Measurements from ENCODE around the gene GRIA4. TPM values are rescaled to one million over a fixed set of nuclear protein-coding genes. Genes with fewer than 3 reads are reported as not detected.
"Not testable (repeated sequence)": the region's sequence is repeated elsewhere in the genome, so short reads cannot be mapped to it uniquely, and the experiment has no call there.

The GRIA4 gene
- total and polyA plus RNA-seq, 2 experiments from 2014 or later: 1.3 to 3.7 TPM

- 95% methylated on average over 2 of the region's 2 CpGs for WGBS (ENCODE audit: low lambda C conversion rate, missing lambda C conversion rate)
- Histone ChIP-seq H3K4me2 (no peak overlapping the region), H3K9me3 (ENCODE audit: low read depth) (no peaks in the 10 kb centered on the region), H3K79me2 (no peaks in the 10 kb centered on the region), H3K36me3 (replicated peaks; ENCODE audit: insufficient read depth, low read depth) (no peaks in the 10 kb centered on the region), H3K4me3 (no peak overlapping the region), H3K4me1 (ENCODE audit: insufficient read depth) (no peaks in the 10 kb centered on the region), H4K20me1 (ENCODE audit: insufficient read depth, poor library complexity, severe bottlenecking) (no peaks in the 10 kb centered on the region), H3K27me3 (no peaks in the 10 kb centered on the region), H3K27ac (no peak overlapping the region), H3K9me2 (replicated peaks; ENCODE audit: insufficient read depth) (no peaks in the 10 kb centered on the region), H2AFZ (no peak overlapping the region)
- no peak for DNase-seq (ENCODE audit: low spot score)
- TF ChIP-seq CTCF (IDR thresholded peaks at IDR 0.05; ENCODE audit: poor library complexity): no peak
- no peak for TF ChIP-seq EZH2 (IDR thresholded peaks at IDR 0.05; ENCODE audit: borderline replicate concordance)
- TF ChIP-seq EZH2phosphoT487 (IDR thresholded peaks at IDR 0.05; ENCODE audit: low read depth, severe bottlenecking, unreplicated experiment): no peak
These were observed 159.8 kb downstream of the GRIA4 start for GRCh38 chr11:105769627-105770026.

GRCh38 chr11:105773452-105773851, 163.6 kb downstream of the GRIA4 start:
- 95% methylated on average over 3 of the region's 3 CpGs for WGBS (ENCODE audit: low lambda C conversion rate, missing lambda C conversion rate)
- H3K4me3 ChIP-seq; H4K20me1 ChIP-seq (ENCODE audit: insufficient read depth, poor library complexity, severe bottlenecking); H3K9me3 ChIP-seq (ENCODE audit: low read depth); DNase-seq (ENCODE audit: low spot score); H3K4me1 ChIP-seq (ENCODE audit: insufficient read depth); H3K27ac ChIP-seq; H2AFZ ChIP-seq; H3K36me3 ChIP-seq (replicated peaks; ENCODE audit: insufficient read depth, low read depth); H3K79me2 ChIP-seq; H3K4me2 ChIP-seq; H3K9me2 ChIP-seq (replicated peaks; ENCODE audit: insufficient read depth); H3K27me3 ChIP-seq: not testable (repeated sequence)

- Histone ChIP-seq H3K4me3 (no peak overlapping the region), H3K4me1 (ENCODE audit: insufficient read depth) (no peaks in the 10 kb centered on the region), H3K36me3 (replicated peaks; ENCODE audit: insufficient read depth, low read depth) (no peaks in the 10 kb centered on the region), H3K9me3 (ENCODE audit: low read depth) (no peaks in the 10 kb centered on the region), H3K4me2 (no peak overlapping the region), H2AFZ (no peak overlapping the region), H3K79me2 (no peaks in the 10 kb centered on the region), H3K27ac (no peak overlapping the region), H3K9me2 (replicated peaks; ENCODE audit: insufficient read depth) (no peaks in the 10 kb centered on the region), H4K20me1 (ENCODE audit: insufficient read depth, poor library complexity, severe bottlenecking) (no peaks in the 10 kb centered on the region), H3K27me3 (no peaks in the 10 kb centered on the region)
- TF ChIP-seq EZH2phosphoT487 (IDR thresholded peaks at IDR 0.05; ENCODE audit: low read depth, severe bottlenecking, unreplicated experiment) (no peak), CTCF (IDR thresholded peaks at IDR 0.05; ENCODE audit: poor library complexity) (no peak), EZH2 (IDR thresholded peaks at IDR 0.05; ENCODE audit: borderline replicate concordance) (no peak)
- 74% methylated on average over 4 of the region's 4 CpGs for WGBS (ENCODE audit: low lambda C conversion rate, missing lambda C conversion rate)
- no peak for DNase-seq (ENCODE audit: low spot score)
These were observed 165.0 kb downstream of the GRIA4 start for GRCh38 chr11:105774899-105775298.

- H3K9me3 ChIP-seq (ENCODE audit: low read depth): no peaks in the 10 kb centered on the region
- no peaks in the 10 kb centered on the region for H3K27me3 ChIP-seq
- no peak for DNase-seq (ENCODE audit: low spot score)
- H3K79me2 ChIP-seq: no peaks in the 10 kb centered on the region
- no peak overlapping the region for H2AFZ ChIP-seq
- H3K36me3 ChIP-seq (replicated peaks; ENCODE audit: insufficient read depth, low read depth): no peaks in the 10 kb centered on the region
- no peak overlapping the region for H3K4me3 ChIP-seq
- TF ChIP-seq EZH2phosphoT487 (IDR thresholded peaks at IDR 0.05; ENCODE audit: low read depth, severe bottlenecking, unreplicated experiment): no peak
- TF ChIP-seq EZH2 (IDR thresholded peaks at IDR 0.05; ENCODE audit: borderline replicate concordance): no peak
- TF ChIP-seq CTCF (IDR thresholded peaks at IDR 0.05; ENCODE audit: poor library complexity): no peak
- H3K4me1 ChIP-seq (ENCODE audit: insufficient read depth): no peaks in the 10 kb centered on the region
- no peak overlapping the region for H3K27ac ChIP-seq
- no peak overlapping the region for H3K4me2 ChIP-seq
- 83% methylated on average over 3 of the region's 3 CpGs for whole genome bisulfite sequencing (ENCODE audit: low lambda C conversion rate, missing lambda C conversion rate)
- no peaks in the 10 kb centered on the region for H3K9me2 ChIP-seq (replicated peaks; ENCODE audit: insufficient read depth)
- no peaks in the 10 kb centered on the region for H4K20me1 ChIP-seq (ENCODE audit: insufficient read depth, poor library complexity, severe bottlenecking)
These were observed 171.1 kb downstream of the GRIA4 start for GRCh38 chr11:105780781-105781525.
